Panc1 (cell line): ENCODE data around the gene SPOCK1.

ENCODE experiments used
- CTCF ChIP-seq: fragments of 450-650 bp; IDR thresholded peaks from 2 replicates; pipeline ENCODE4 v1.5.1; 2017; ENCODE audit warnings: mild to moderate bottlenecking
- REST ChIP-seq, 2 experiments: IDR thresholded peaks; 2 replicates each; pipeline ENCODE4 v1.6.1; 2011 to 2012; ENCODE audit warnings: low read depth in 2 of 2, control low read depth in 1 of 2, low read length in 1 of 2, mild to moderate bottlenecking in 1 of 2, moderate library complexity in 1 of 2; ENCODE audit not compliant: insufficient read depth in 1 of 2
- SIN3A ChIP-seq: IDR thresholded peaks from 2 replicates; pipeline ENCODE4 v1.6.1; 2012; ENCODE audit warnings: low read depth, mild to moderate bottlenecking, low read length, moderate library complexity, borderline replicate concordance; ENCODE audit not compliant: insufficient read depth

GRCh38 chr5:137004279-137004678 lies 494.8 kb downstream of the SPOCK1 start:
- TF ChIP-seq REST (IDR thresholded peaks at IDR 0.05; ENCODE audit: insufficient read depth in 1 of 2, low read depth in 2 of 2, low read length in 1 of 2) (no peak), CTCF (no peak), SIN3A (no peak)
